ENCODE data around the gene HSPD1. TPM values are rescaled to one million over a fixed set of nuclear protein-coding genes. Genes with fewer than 3 reads are reported as not detected.

Gene HSPD1
- total and polyA plus RNA-seq, 9 of the 15 experiments (the other 6 are each of a cell fraction or from before 2014, with no cell fraction given): 398 to 1,014 (median 622) TPM

- Histone ChIP-seq H3K9me1 (ENCODE audit: control insufficient read depth, insufficient read depth, low read length) (no peaks in the 10 kb centered on the region), H3K27ac (ENCODE audit: extremely low read depth, low read depth, low read length) (no peak overlapping the region), H4K20me1 (replicated peaks; ENCODE audit: control insufficient read depth, insufficient read depth, low read length) (no peaks in the 10 kb centered on the region), H3K4me3 (no peak overlapping the region), H3K36me3 (ENCODE audit: control insufficient read depth, insufficient read depth, low read length) (peaks cover 42% of the 10 kb centered on the region), H3K27me3 (ENCODE audit: control insufficient read depth in 2 of 2, insufficient read depth in 2 of 2, low read length in 2 of 2) (no peaks in the 10 kb centered on the region), H3K4me1 (replicated peaks in 1 of 2; ENCODE audit: control insufficient read depth in 2 of 2, insufficient read depth in 2 of 2, low read length in 2 of 2) (no peaks in the 10 kb centered on the region), H2AFZ (ENCODE audit: low read depth, low read length) (no peak overlapping the region), H3K79me2 (ENCODE audit: control insufficient read depth, insufficient read depth, low read length) (no peaks in the 10 kb centered on the region), H3K9ac (ENCODE audit: insufficient read depth in 1 of 2, low read depth in 2 of 2, low read length in 2 of 2) (no peak overlapping the region), H3K9me3 (replicated peaks; ENCODE audit: control insufficient read depth, insufficient read depth, low read depth, low read length) (no peaks in the 10 kb centered on the region), H3K4me2 (ENCODE audit: insufficient read depth, low read length) (no peak overlapping the region)
- DNase-seq (ENCODE audit: extremely low read depth in 1 of 4, low spot score in 3 of 4) (no peak), FAIRE-seq (no peak), ATAC-seq (no peak)
- CTCF ChIA-PET (ENCODE audit: low intra/inter-chr PET ratio): no interaction called here
- intact Hi-C loops (cut with micrococcal nuclease) (no loop called here), in situ Hi-C loops (cut with MboI) (no loop called here)
- WGBS (ENCODE audit: insufficient coverage, low coverage, missing lambda C conversion rate): 83% methylated on average over 4 of the region's 5 CpGs
- no TSS peak for BruUV-seq (replicated peaks)
- POLR2A ChIA-PET: no interaction called here
- no peak for TF ChIP-seq HMG20B (CRISPR knock-in tag; IDR thresholded peaks at IDR 0.05)
- TF ChIP-seq CBX3 (IDR thresholded peaks at IDR 0.05; ENCODE audit: borderline replicate concordance in 1 of 2, low read length in 2 of 2): no peak
- TF ChIP-seq BRF2 (IDR thresholded peaks at IDR 0.05; ENCODE audit: borderline replicate concordance, insufficient read depth, insufficient read length): no peak
- TF ChIP-seq PHTF2 (CRISPR knock-in tag; IDR thresholded peaks at IDR 0.05): no peak
- TF ChIP-seq CAMTA2 (CRISPR knock-in tag; conservative IDR thresholded peaks at IDR 0.05): no peak
- TF ChIP-seq GABPB1 (CRISPR knock-in tag; IDR thresholded peaks at IDR 0.05): no peak
- TF ChIP-seq MCM2 (IDR thresholded peaks at IDR 0.05; ENCODE audit: low read depth): no peak
- no peak for TF ChIP-seq ELK3 (CRISPR knock-in tag; IDR thresholded peaks at IDR 0.05)
- no peak for TF ChIP-seq ZNF766 (CRISPR knock-in tag; conservative IDR thresholded peaks at IDR 0.05)
- no peak for TF ChIP-seq NCOA1 (IDR thresholded peaks at IDR 0.05; ENCODE audit: low read depth)
- no peak for TF ChIP-seq FOXK1 (CRISPR knock-in tag; IDR thresholded peaks at IDR 0.05; ENCODE audit: borderline replicate concordance)
- no peak for TF ChIP-seq EP300 (IDR thresholded peaks at IDR 0.05; ENCODE audit: low read length)
- no peak for TF ChIP-seq STAG1 (CRISPR knock-in tag; IDR thresholded peaks at IDR 0.05; ENCODE audit: borderline replicate concordance)
- no peak for TF ChIP-seq JUND (IDR thresholded peaks at IDR 0.05; ENCODE audit: borderline replicate concordance, low read depth, low read length)
- TF ChIP-seq JUND (tag; IDR thresholded peaks at IDR 0.05; ENCODE audit: borderline replicate concordance, low read depth, low read length): no peak
- no peak for TF ChIP-seq MED1 (CRISPR knock-in tag; IDR thresholded peaks at IDR 0.05; ENCODE audit: borderline replicate concordance)
- TF ChIP-seq THRA (IDR thresholded peaks at IDR 0.05): no peak
Measured at GRCh38 chr2:197547163-197547900, 47.7 kb upstream of the HSPD1 start.

Measured in K562 (cell line).